ENCODE results near the gene SLC23A2.
A peak's percentile ranks its signal among the peaks of the same experiment; 100 is the strongest.
"Not testable (repeated sequence)": the region's sequence is repeated elsewhere in the genome, so short reads cannot be mapped to it uniquely, and the experiment has no call there.

Gene SLC23A2

GRCh38 chr20:4853004-4853403, 148.3 kb downstream of the SLC23A2 start:
- no peak for DNase-seq

GRCh38 chr20:4850960-4851359, 150.3 kb downstream of the SLC23A2 start:
- DNase-seq: no peak

GRCh38 chr20:4848829-4849228, 152.5 kb downstream of the SLC23A2 start:
- not testable (repeated sequence) for DNase-seq

GRCh38 chr20:4848041-4848440, 153.3 kb downstream of the SLC23A2 start:
- no peak for DNase-seq

GRCh38 chr20:4846821-4847220, 154.5 kb downstream of the SLC23A2 start:
- no peak for DNase-seq

GRCh38 chr20:4844751-4845465, 156.4 kb downstream of the SLC23A2 start:
- DNase-seq: no peak

GRCh38 chr20:4844325-4844724, 157.0 kb downstream of the SLC23A2 start:
- DNase-seq: no peak

- no peak for DNase-seq
Observed at GRCh38 chr20:4840801-4841200, 160.5 kb downstream of the SLC23A2 start.

- no peak for DNase-seq
Observed at GRCh38 chr20:4838526-4838925, 162.8 kb downstream of the SLC23A2 start.

- no peak for DNase-seq
Observed at GRCh38 chr20:4837760-4838159, 163.6 kb downstream of the SLC23A2 start.

GRCh38 chr20:4836935-4837334, 164.4 kb downstream of the SLC23A2 start:
- DNase-seq: no peak

GRCh38 chr20:4836473-4836872, 164.8 kb downstream of the SLC23A2 start:
- no peak for DNase-seq

GRCh38 chr20:4835244-4836177, 165.8 kb downstream of the SLC23A2 start:
- peak in 34 of 58 donors; percentile 14 to 86 (median 46) for DNase-seq

GRCh38 chr20:4833074-4833728, 168.1 kb downstream of the SLC23A2 start:
- no peak for DNase-seq

- no peak for DNase-seq
Observed at GRCh38 chr20:4832469-4832868, 168.8 kb downstream of the SLC23A2 start.

- no peak for DNase-seq
Observed at GRCh38 chr20:4830696-4831095, 170.6 kb downstream of the SLC23A2 start.

- no peak for DNase-seq
Observed at GRCh38 chr20:4830259-4830658, 171.1 kb downstream of the SLC23A2 start.

GRCh38 chr20:4829514-4830215, 171.6 kb downstream of the SLC23A2 start:
- no peak for DNase-seq

- DNase-seq: no peak
Observed at GRCh38 chr20:4828830-4829513, 172.3 kb downstream of the SLC23A2 start.

- DNase-seq: no peak
Observed at GRCh38 chr20:4821590-4821989, 179.7 kb downstream of the SLC23A2 start.
